Ovary (tissue), 3 donors: ENCODE results near the gene NAALADL2.

Source experiments
- EP300 ChIP-seq: sonication (generic); formaldehyde crosslinking; IDR thresholded peaks from one replicate; pipeline ENCODE4 v1.6.1; 2017; ENCODE audit warnings: antibody characterized with exemption
- POLR2A ChIP-seq: fragments of 450-650 bp; IDR thresholded peaks from one replicate; pipeline ENCODE4 v1.6.1; 2017; ENCODE audit warnings: antibody characterized with exemption, mild to moderate bottlenecking, moderate library complexity
- TF ChIP-seq, protein P1 (sequence below), 3 donors: fragments of 450-650 bp in 2 of 3; fragments of 200-600 bp in 1 of 3; IDR thresholded peaks; one replicate each; pipeline versions ENCODE4 v1.5.1 to v1.8.0; 2016 to 2022; ENCODE audit warnings: antibody characterized with exemption in 3 of 3, mild to moderate bottlenecking in 1 of 3
- donor health status: DM: no; HTN: no; CAD: no.

DNA sequence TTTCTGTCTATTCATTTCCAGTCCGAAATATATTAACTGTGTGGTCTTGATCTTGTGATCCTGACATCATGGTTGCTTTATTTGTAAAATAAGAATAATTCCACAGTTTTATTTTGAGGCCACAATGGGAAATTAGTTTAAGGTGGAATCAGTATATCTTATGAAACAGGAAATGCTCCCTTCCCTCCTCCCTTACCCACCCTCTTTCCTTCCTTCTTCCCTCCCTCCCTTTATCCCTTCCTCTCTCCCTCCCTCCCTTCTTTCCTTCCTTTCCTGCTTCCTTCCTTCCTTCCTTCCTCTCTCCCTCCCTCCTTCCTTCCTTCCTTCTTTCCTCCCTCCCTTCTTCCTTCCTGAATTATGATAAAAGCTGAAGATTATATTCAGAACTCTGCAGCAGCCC lies 452.3 kb downstream of the NAALADL2 start:
- TF ChIP-seq, protein P1, sequence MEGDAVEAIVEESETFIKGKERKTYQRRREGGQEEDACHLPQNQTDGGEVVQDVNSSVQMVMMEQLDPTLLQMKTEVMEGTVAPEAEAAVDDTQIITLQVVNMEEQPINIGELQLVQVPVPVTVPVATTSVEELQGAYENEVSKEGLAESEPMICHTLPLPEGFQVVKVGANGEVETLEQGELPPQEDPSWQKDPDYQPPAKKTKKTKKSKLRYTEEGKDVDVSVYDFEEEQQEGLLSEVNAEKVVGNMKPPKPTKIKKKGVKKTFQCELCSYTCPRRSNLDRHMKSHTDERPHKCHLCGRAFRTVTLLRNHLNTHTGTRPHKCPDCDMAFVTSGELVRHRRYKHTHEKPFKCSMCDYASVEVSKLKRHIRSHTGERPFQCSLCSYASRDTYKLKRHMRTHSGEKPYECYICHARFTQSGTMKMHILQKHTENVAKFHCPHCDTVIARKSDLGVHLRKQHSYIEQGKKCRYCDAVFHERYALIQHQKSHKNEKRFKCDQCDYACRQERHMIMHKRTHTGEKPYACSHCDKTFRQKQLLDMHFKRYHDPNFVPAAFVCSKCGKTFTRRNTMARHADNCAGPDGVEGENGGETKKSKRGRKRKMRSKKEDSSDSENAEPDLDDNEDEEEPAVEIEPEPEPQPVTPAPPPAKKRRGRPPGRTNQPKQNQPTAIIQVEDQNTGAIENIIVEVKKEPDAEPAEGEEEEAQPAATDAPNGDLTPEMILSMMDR (IDR thresholded peaks at IDR 0.05): no peak
- TF ChIP-seq POLR2A (no peak), EP300 (no peak)
